ENCODE data around the gene PCNX3. TPM values are rescaled to one million over a fixed set of nuclear protein-coding genes. Genes with fewer than 3 reads are reported as not detected.

Gene PCNX3
- total RNA-seq, 2 experiments from 2014 or later, result 21.6 to 24.7 TPM

- Mint-ChIP-seq H3K27me3 (ENCODE audit: low read depth) (no peaks in the 10 kb centered on the region), H3K9me3 (no peaks in the 10 kb centered on the region), H3K27ac (peak overlapping the region; percentile 67), H3K4me1 (ENCODE audit: low read depth) (peaks cover 35% of the 10 kb centered on the region), H3K4me3 (no peak overlapping the region), H3K36me3 (ENCODE audit: low read depth) (peaks cover 17% of the 10 kb centered on the region)
- no peak for DNase-seq
- CTCF ChIA-PET, result interaction anchor here (0.5 to 0.7 kb wide), 2 partner anchors 20 to 551 kb away, joined by 3 read pairs; no protein-coding TSS in a partner anchor
- intact Hi-C loops (cut with micrococcal nuclease), result loop anchor here (5.0 kb wide), 1 partner anchor 269 kb away; the partner anchor contains the start of gene SLC25A45
Observed at GRCh38 chr11:65651339-65651588, 35.7 kb downstream of the PCNX3 start.

- intact Hi-C loops (cut with micrococcal nuclease), result loop anchor here (1.0 to 5.0 kb wide), 6 partner anchors 9 to 270 kb away; partner anchors contain the start of genes PCNX3, SIPA1 and SLC25A45
- Mint-ChIP-seq H3K27me3 (ENCODE audit: low read depth) (no peaks in the 10 kb centered on the region), H3K36me3 (ENCODE audit: low read depth) (peaks cover 20% of the 10 kb centered on the region), H3K9me3 (no peaks in the 10 kb centered on the region), H3K4me3 (peak overlapping the region; percentile 80), H3K27ac (peak overlapping the region; percentile 67), H3K4me1 (ENCODE audit: low read depth) (peaks cover 38% of the 10 kb centered on the region)
- DNase-seq, result no peak
- CTCF ChIA-PET, result interaction anchor here (0.5 to 1.1 kb wide), 3 partner anchors 13 to 552 kb away, joined by 3 to 4 read pairs (median 3); no protein-coding TSS in a partner anchor
Observed at GRCh38 chr11:65651589-65652510, 36.3 kb downstream of the PCNX3 start.

- Mint-ChIP-seq H3K4me1 (ENCODE audit: low read depth) (peaks cover 46% of the 10 kb centered on the region), H3K36me3 (ENCODE audit: low read depth) (peaks cover 28% of the 10 kb centered on the region), H3K27me3 (ENCODE audit: low read depth) (no peaks in the 10 kb centered on the region)
Observed at GRCh38 chr11:65652511-65653228, 37.1 kb downstream of the PCNX3 start.

GRCh38 chr11:65653229-65654225 is 38.0 kb downstream of the PCNX3 start:
- CTCF ChIA-PET, result interaction anchor here (0.7 kb wide), 1 partner anchor 30 kb away, joined by 3 read pairs; no protein-coding TSS in a partner anchor
- H3K27me3 Mint-ChIP-seq (ENCODE audit: low read depth), result no peaks in the 10 kb centered on the region
- H3K27ac Mint-ChIP-seq, result peak overlapping the region; percentile 94
- peaks cover 46% of the 10 kb centered on the region for H3K4me1 Mint-ChIP-seq (ENCODE audit: low read depth)
- no peak for DNase-seq
- H3K9me3 Mint-ChIP-seq, result no peaks in the 10 kb centered on the region
- intact Hi-C loops (cut with micrococcal nuclease), result loop anchor here (2.0 to 5.0 kb wide), 3 partner anchors 15 to 271 kb away; partner anchors contain the start of genes SIPA1 and SLC25A45
- peaks cover 27% of the 10 kb centered on the region for H3K36me3 Mint-ChIP-seq (ENCODE audit: low read depth)
- H3K4me3 Mint-ChIP-seq, result peak overlapping the region; percentile 80

More at GRCh38 chr11:65652511-65653228, 37.1 kb downstream of the PCNX3 start:
- peak overlapping the region; percentile 80 for H3K4me3 Mint-ChIP-seq
- no peaks in the 10 kb centered on the region for H3K9me3 Mint-ChIP-seq
- CTCF ChIA-PET, result interaction anchor here (0.7 to 1.1 kb wide), 2 partner anchors 14 to 29 kb away, joined by 3 to 4 read pairs; no protein-coding TSS in a partner anchor
- peak overlapping the region; percentile 94 for H3K27ac Mint-ChIP-seq
- intact Hi-C loops (cut with micrococcal nuclease), result loop anchor here (1.0 to 5.0 kb wide), 6 partner anchors 9 to 270 kb away; partner anchors contain the start of genes PCNX3, SIPA1 and SLC25A45
- peak; percentile 95 for DNase-seq

GRCh38 chr11:65654375-65655349 is 39.1 kb downstream of the PCNX3 start:
- H3K4me1 Mint-ChIP-seq (ENCODE audit: low read depth), result peaks cover 54% of the 10 kb centered on the region
- H3K36me3 Mint-ChIP-seq (ENCODE audit: low read depth), result peaks cover 34% of the 10 kb centered on the region
- no peak overlapping the region for H3K4me3 Mint-ChIP-seq
- CTCF ChIA-PET, result no interaction called here
- no peaks in the 10 kb centered on the region for H3K9me3 Mint-ChIP-seq
- peak overlapping the region; percentile 51 for H3K27ac Mint-ChIP-seq
- no peak for DNase-seq
- intact Hi-C loops (cut with micrococcal nuclease), result loop anchor here (5.0 kb wide), 1 partner anchor 272 kb away; the partner anchor contains the start of gene SLC25A45
- no peaks in the 10 kb centered on the region for H3K27me3 Mint-ChIP-seq (ENCODE audit: low read depth)

GRCh38 chr11:65655570-65656332 is 40.2 kb downstream of the PCNX3 start:
- peak overlapping the region; percentile 65 for H3K27ac Mint-ChIP-seq

GRCh38 chr11:65657426-65657825 is 41.9 kb downstream of the PCNX3 start:
- CTCF ChIA-PET, result interaction anchor here (0.9 kb wide), 1 partner anchor 15 kb away, joined by 3 read pairs; no protein-coding TSS in a partner anchor
- H3K36me3 Mint-ChIP-seq (ENCODE audit: low read depth), result peaks cover 47% of the 10 kb centered on the region
- peak overlapping the region; percentile 70 for H3K27ac Mint-ChIP-seq
- intact Hi-C loops (cut with micrococcal nuclease), result no loop called here
- H3K4me1 Mint-ChIP-seq (ENCODE audit: low read depth), result peaks cover 64% of the 10 kb centered on the region
- H3K9me3 Mint-ChIP-seq, result no peaks in the 10 kb centered on the region
- no peak overlapping the region for H3K4me3 Mint-ChIP-seq
- DNase-seq, result no peak
- H3K27me3 Mint-ChIP-seq (ENCODE audit: low read depth), result no peaks in the 10 kb centered on the region

More at GRCh38 chr11:65655570-65656332, 40.2 kb downstream of the PCNX3 start:
- no peaks in the 10 kb centered on the region for H3K27me3 Mint-ChIP-seq (ENCODE audit: low read depth)
- DNase-seq, result no peak
- H3K4me1 Mint-ChIP-seq (ENCODE audit: low read depth), result peaks cover 64% of the 10 kb centered on the region
- H3K36me3 Mint-ChIP-seq (ENCODE audit: low read depth), result peaks cover 40% of the 10 kb centered on the region
- no peak overlapping the region for H3K4me3 Mint-ChIP-seq
- no peaks in the 10 kb centered on the region for H3K9me3 Mint-ChIP-seq
- CTCF ChIA-PET, result no interaction called here
- intact Hi-C loops (cut with micrococcal nuclease), result no loop called here

- Mint-ChIP-seq H3K9me3 (no peaks in the 10 kb centered on the region), H3K36me3 (ENCODE audit: low read depth) (peaks cover 47% of the 10 kb centered on the region), H3K27me3 (ENCODE audit: low read depth) (no peaks in the 10 kb centered on the region), H3K4me3 (no peak overlapping the region), H3K4me1 (ENCODE audit: low read depth) (peaks cover 57% of the 10 kb centered on the region), H3K27ac (peak overlapping the region; percentile 70)
- CTCF ChIA-PET, result interaction anchor here (1.0 kb wide), 1 partner anchor 118 kb away, joined by 3 read pairs; no protein-coding TSS in a partner anchor
- DNase-seq, result no peak
- intact Hi-C loops (cut with micrococcal nuclease), result no loop called here
Observed at GRCh38 chr11:65658174-65659021, 42.8 kb downstream of the PCNX3 start.

DNA sequence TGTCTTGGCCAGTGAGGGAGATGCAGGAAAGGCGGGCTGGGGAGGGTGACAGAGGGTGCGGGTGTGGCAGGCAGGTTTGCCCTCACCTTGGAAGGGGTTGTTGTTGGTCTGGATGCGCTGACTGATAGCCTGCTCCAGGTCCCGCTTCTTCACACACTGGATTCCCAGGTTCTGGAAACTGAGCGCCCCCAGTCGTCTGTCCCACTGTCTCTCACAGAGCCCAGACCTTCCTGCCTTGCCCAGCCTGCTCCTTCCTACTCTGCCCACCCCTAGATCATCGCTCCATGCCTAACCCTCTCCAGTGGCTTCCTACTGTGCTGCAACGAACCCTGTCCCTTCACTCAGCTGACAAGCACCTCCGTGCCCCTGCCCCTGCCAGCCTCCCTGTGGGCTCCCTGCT is 44.5 kb downstream of the PCNX3 start:
- Mint-ChIP-seq H3K4me3 (no peak overlapping the region), H3K27me3 (ENCODE audit: low read depth) (no peaks in the 10 kb centered on the region), H3K27ac (peak overlapping the region; percentile 51), H3K4me1 (ENCODE audit: low read depth) (peaks cover 54% of the 10 kb centered on the region), H3K9me3 (no peaks in the 10 kb centered on the region), H3K36me3 (ENCODE audit: low read depth) (peaks cover 45% of the 10 kb centered on the region)
- CTCF ChIA-PET, result interaction anchor here (0.9 kb wide), 1 partner anchor 21 kb away, joined by 3 read pairs; no protein-coding TSS in a partner anchor
- intact Hi-C loops (cut with micrococcal nuclease), result no loop called here
- no peak for DNase-seq

Data from activated naive CD4-positive, alpha-beta T cell treated with anti-CD3 and anti-CD28 coated beads for 36 hours (primary cell).